Measurements from ENCODE around the gene CELF4.

DNA sequence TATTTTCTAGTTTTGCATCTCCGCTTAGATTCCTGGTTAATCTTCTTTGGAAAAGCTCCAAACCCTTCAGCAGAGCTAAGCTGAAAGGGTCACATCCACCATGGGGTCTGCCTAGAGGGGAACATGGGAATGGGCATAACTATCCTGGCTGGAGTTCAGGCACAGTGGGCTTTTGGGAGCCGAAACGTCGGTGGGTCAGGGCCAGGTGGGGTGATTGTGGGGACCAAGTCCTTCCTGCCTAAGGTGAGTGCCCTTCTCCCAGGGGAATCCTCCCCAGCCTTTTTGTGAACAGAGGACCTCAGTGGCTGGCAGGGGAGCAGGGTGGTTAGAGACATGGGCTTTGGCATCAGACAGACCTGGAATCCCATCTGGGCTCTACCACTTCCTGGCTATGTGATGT is 60.3 kb downstream of the CELF4 start:
- no peak for TF ChIP-seq CTCF (IDR thresholded peaks at IDR 0.05)
- TF ChIP-seq POLR2A (IDR thresholded peaks at IDR 0.05), result no peak
